ENCODE data around the gene POU6F2.

GRCh38 chr7:39142750-39143149, 165.0 kb downstream of the POU6F2 start:
- TF ChIP-seq EZH2phosphoT487 (IDR thresholded peaks at IDR 0.05; ENCODE audit: borderline replicate concordance) = no peak
- no peak for TF ChIP-seq CTCF (conservative IDR thresholded peaks at IDR 0.05; ENCODE audit: low read length)

Data from Loucy (cell line).